ENCODE data around the gene C3AR1.
"Not testable (repeated sequence)": the region's sequence is repeated elsewhere in the genome, so short reads cannot be mapped to it uniquely, and the experiment has no call there.

C3AR1 gene

GRCh38 chr12:8078398-8078797, 12.2 kb upstream of the C3AR1 start:
- DNase-seq (ENCODE audit: low read depth): no peak
- TF ChIP-seq CTCF (IDR thresholded peaks at IDR 0.05; ENCODE audit: low read depth, low read length, missing control alignments): peak; percentile 22
- no peak overlapping the region for H3K4me3 ChIP-seq (ENCODE audit: low read depth, low read length)

- no peak overlapping the region for H3K4me3 ChIP-seq (ENCODE audit: low read depth, low read length)
- no peak for DNase-seq (ENCODE audit: low read depth)
- TF ChIP-seq CTCF (IDR thresholded peaks at IDR 0.05; ENCODE audit: low read depth, low read length, missing control alignments): no peak
Measured at GRCh38 chr12:8077207-8077606, 11.0 kb upstream of the C3AR1 start.

GRCh38 chr12:8076366-8076765, 10.2 kb upstream of the C3AR1 start:
- H3K4me3 ChIP-seq (ENCODE audit: low read depth, low read length): no peak overlapping the region
- TF ChIP-seq CTCF (IDR thresholded peaks at IDR 0.05; ENCODE audit: low read depth, low read length, missing control alignments): no peak
- no peak for DNase-seq (ENCODE audit: low read depth)

GRCh38 chr12:8075935-8076334, 9.8 kb upstream of the C3AR1 start:
- no peak for TF ChIP-seq CTCF (IDR thresholded peaks at IDR 0.05; ENCODE audit: low read depth, low read length, missing control alignments)
- DNase-seq (ENCODE audit: low read depth): no peak
- H3K4me3 ChIP-seq (ENCODE audit: low read depth, low read length): no peak overlapping the region

- H3K4me3 ChIP-seq (ENCODE audit: low read depth, low read length): not testable (repeated sequence)
Measured at GRCh38 chr12:8071820-8072219, 5.7 kb upstream of the C3AR1 start.

GRCh38 chr12:8069582-8069981, 3.4 kb upstream of the C3AR1 start:
- DNase-seq (ENCODE audit: low read depth): no peak
- no peak for TF ChIP-seq CTCF (IDR thresholded peaks at IDR 0.05; ENCODE audit: low read depth, low read length, missing control alignments)

More at GRCh38 chr12:8071820-8072219, 5.7 kb upstream of the C3AR1 start:
- not testable (repeated sequence) for DNase-seq (ENCODE audit: low read depth)

GRCh38 chr12:8064131-8064530, 2.0 kb downstream of the C3AR1 start:
- DNase-seq (ENCODE audit: low read depth): no peak
- H3K4me3 ChIP-seq (ENCODE audit: low read depth, low read length): no peak overlapping the region
- no peak for TF ChIP-seq CTCF (IDR thresholded peaks at IDR 0.05; ENCODE audit: low read depth, low read length, missing control alignments)

More at GRCh38 chr12:8069582-8069981, 3.4 kb upstream of the C3AR1 start:
- no peak overlapping the region for H3K4me3 ChIP-seq (ENCODE audit: low read depth, low read length)

- H3K4me3 ChIP-seq (ENCODE audit: low read depth, low read length): no peak overlapping the region
- no peak for DNase-seq (ENCODE audit: low read depth)
- no peak for TF ChIP-seq CTCF (IDR thresholded peaks at IDR 0.05; ENCODE audit: low read depth, low read length, missing control alignments)
Measured at GRCh38 chr12:8058506-8058905, 7.7 kb downstream of the C3AR1 start.

Data from GM12864 (cell line).